GM12878 (cell line): Measurements from ENCODE around the gene ZNF608. TPM values are rescaled to one million over a fixed set of nuclear protein-coding genes. Genes with fewer than 3 reads are reported as not detected.

Experiments
- ATAC-seq: fragments of 200-7000 bp; cut with Tn5 transposase; 3 replicates; pipeline ENCODE4 v1.9.1; 2020; ENCODE audit warnings: mild to moderate bottlenecking, moderate library complexity
- BruUV-seq: library from RNA; stranded (reverse); fragments of 400-500 nt; replicated peaks from 2 replicates; lab custom pipeline; 2021; lab: Mats Ljungman, UMichigan
- CTCF ChIA-PET: fragments of 300-600 bp; sonication (Branson Sonifier 250); formaldehyde crosslinking; extraction: SDS; loops from one replicate; lab custom pipeline; 2021; ENCODE audit warnings: inconsistent platforms; lab: Yijun Ruan, JAX
- POLR2A ChIA-PET: fragments of 350-600 bp; formaldehyde crosslinking; extraction: SDS; loops from one replicate; lab custom pipeline; 2021; ENCODE audit warnings: inconsistent platforms; lab: Charles Lee
- RAD21 ChIA-PET: fragments of 300-600 bp; sonication (Branson Sonifier 250); formaldehyde crosslinking; loops from one replicate; lab custom pipeline; 2023; ENCODE audit warnings: antibody characterized with exemption; ENCODE audit not compliant: unreplicated experiment; lab: Charles Lee
- SMC1A ChIA-PET: fragments of 300-600 bp; sonication (Branson Sonifier 250); formaldehyde crosslinking; loops from one replicate; lab custom pipeline; 2023; ENCODE audit not compliant: unreplicated experiment, uncharacterized antibody; lab: Charles Lee
- DNase-seq: peaks from one replicate; pipeline ENCODE4 v3.0.0-alpha.2; 2011; ENCODE audit warnings: low read depth, low spot score
- FAIRE-seq: peaks from 3 replicates; lab custom pipeline; 2011; peaks lifted over from hg19 to GRCh38; lab: Jason Lieb, UNC
- H2AFZ ChIP-seq: 2 replicates; pipeline ENCODE4 v1.6.0; 2011; ENCODE audit warnings: low read depth, low read length, control low read depth; ENCODE audit not compliant: control insufficient read depth
- H3K27ac ChIP-seq: 2 replicates; pipeline ENCODE4 v1.5.1; 2011; ENCODE audit warnings: control low read depth; ENCODE audit not compliant: control insufficient read depth, insufficient read depth
- H3K27me3 ChIP-seq, 2 experiments: replicated peaks in 1 of 2; 2 replicates each; pipeline versions ENCODE4 v1.6.0 to v1.6.1; 2011; ENCODE audit warnings: low read length in 1 of 2; ENCODE audit not compliant: control insufficient read depth in 2 of 2, insufficient read depth in 2 of 2
- H3K36me3 ChIP-seq, 2 experiments: 2 replicates each; pipeline ENCODE4 v1.5.1; 2011; ENCODE audit warnings: low read length in 1 of 2; ENCODE audit not compliant: control insufficient read depth in 2 of 2, insufficient read depth in 2 of 2
- H3K4me1 ChIP-seq: 2 replicates; pipeline ENCODE4 v1.6.1; 2011; ENCODE audit warnings: mild to moderate bottlenecking, low read length, moderate library complexity, mixed read lengths; ENCODE audit not compliant: control insufficient read depth, insufficient read depth
- H3K4me2 ChIP-seq: 2 replicates; pipeline ENCODE4 v1.6.0; 2011; ENCODE audit warnings: control low read depth; ENCODE audit not compliant: control insufficient read depth, insufficient read depth
- H3K4me3 ChIP-seq: fragments of 200-600 bp; sonication (generic); 2 replicates; pipeline ENCODE4 v1.5.1; 2016
- H3K79me2 ChIP-seq: 2 replicates; pipeline ENCODE4 v1.6.0; 2011; ENCODE audit warnings: low read length; ENCODE audit not compliant: control insufficient read depth, insufficient read depth
- H3K9ac ChIP-seq: 2 replicates; pipeline ENCODE4 v1.8.0; 2011; ENCODE audit warnings: low read length, control low read depth, mixed read lengths; ENCODE audit not compliant: control insufficient read depth, insufficient read depth
- H3K9me3 ChIP-seq: replicated peaks from 3 replicates; pipeline ENCODE4 v1.5.1; 2011; ENCODE audit warnings: mild to moderate bottlenecking, low read length; ENCODE audit not compliant: control insufficient read depth, insufficient read depth
- H4K20me1 ChIP-seq: 2 replicates; pipeline ENCODE4 v1.6.0; 2011; ENCODE audit not compliant: control insufficient read depth, insufficient read depth
- BCL11A ChIP-seq: IDR thresholded peaks from 2 replicates; pipeline ENCODE4 v1.6.1; 2011; ENCODE audit warnings: low read depth, low read length
- CBX5 ChIP-seq: sonication (generic); IDR thresholded peaks from 2 replicates; pipeline ENCODE4 v1.6.1; 2016; ENCODE audit warnings: low read depth, moderate library complexity, mild to moderate bottlenecking, inconsistent platforms
- CREM ChIP-seq: IDR thresholded peaks from 2 replicates; pipeline ENCODE4 v1.6.1; 2014; ENCODE audit warnings: antibody characterized with exemption, low read depth
- FOXM1 ChIP-seq: IDR thresholded peaks from 2 replicates; pipeline ENCODE4 v1.6.1; 2012; ENCODE audit warnings: low read depth, mild to moderate bottlenecking, inconsistent platforms, low read length, moderate library complexity
- HCFC1 ChIP-seq: fragments of 150-350 bp; IDR thresholded peaks from 2 replicates; pipeline ENCODE4 v1.6.1; 2014; ENCODE audit warnings: low read length
- IKZF1 ChIP-seq: fragments of 450-650 bp; conservative IDR thresholded peaks from 2 replicates; pipeline ENCODE4 v1.6.1; 2017; ENCODE audit warnings: antibody characterized with exemption, mild to moderate bottlenecking
- JUNB ChIP-seq: IDR thresholded peaks from 2 replicates; pipeline ENCODE4 v1.6.1; 2016; ENCODE audit warnings: antibody characterized with exemption, mild to moderate bottlenecking
- MLLT1 ChIP-seq: fragments of 450-650 bp; IDR thresholded peaks from 2 replicates; pipeline ENCODE4 v1.6.1; 2016; ENCODE audit warnings: mild to moderate bottlenecking
- MXI1 ChIP-seq: fragments of 150-350 bp; IDR thresholded peaks from 2 replicates; pipeline ENCODE4 v1.6.1; 2011; ENCODE audit warnings: low read depth, mild to moderate bottlenecking, inconsistent platforms, low read length, improper control_type of control experiment
- NFXL1 ChIP-seq: fragments of 450-650 bp; IDR thresholded peaks from 2 replicates; pipeline ENCODE4 v1.6.1; 2017; ENCODE audit warnings: antibody characterized with exemption, mild to moderate bottlenecking, borderline replicate concordance
- NKRF ChIP-seq: fragments of 450-650 bp; conservative IDR thresholded peaks from 2 replicates; pipeline ENCODE4 v1.6.1; 2017; ENCODE audit warnings: mild to moderate bottlenecking, moderate library complexity
- POU2F2 ChIP-seq: IDR thresholded peaks from 3 replicates; pipeline ENCODE4 v1.6.1; 2011; ENCODE audit warnings: low read depth, mild to moderate bottlenecking, low read length, borderline replicate concordance
- REST ChIP-seq: IDR thresholded peaks from 2 replicates; pipeline ENCODE4 v1.6.1; 2012; ENCODE audit warnings: mild to moderate bottlenecking, low read depth, low read length
- SMAD5 ChIP-seq: IDR thresholded peaks from 2 replicates; pipeline ENCODE4 v1.6.1; 2016; ENCODE audit warnings: antibody characterized with exemption, low read depth
- TARDBP ChIP-seq: IDR thresholded peaks from 2 replicates; pipeline ENCODE4 v1.6.1; 2016; ENCODE audit warnings: borderline replicate concordance
- WGBS: methylation state at CpG from one replicate; pipeline ENCODE4 v1.1.6; 2016; ENCODE audit warnings: low lambda C conversion rate; ENCODE audit not compliant: insufficient replicate concordance, insufficient coverage; ENCODE audit errors: missing lambda C conversion rate; 5-methylcytosine and 5-hydroxymethylcytosine counted together
- in situ Hi-C: fragments of 300-500 bp; cut with MboI; formaldehyde crosslinking; loops from 9 replicates; pipeline ENCODE4 v1.14.3; 2018; ENCODE audit warnings: mixed read lengths
- intact Hi-C: fragments of 100-400 bp; cut with micrococcal nuclease; formaldehyde crosslinking; loops from one replicate; pipeline ENCODE4 v1.14.2; 2022; ENCODE audit not compliant: unreplicated experiment
- polyA plus RNA-seq, 11 experiments: library from polyadenylated mRNA; depleted of rRNA in 4 of 11; unstranded in 6 of 11; stranded (reverse) in 5 of 11; fragments of >200 nt; fragmentation: Nextera tagmentation in 4 of 11; fragmentation: Illumina TruSeq in 1 of 11; extraction: Ambion mirVana in 4 of 11; extraction: Trizol in 1 of 11; gene quantifications; 1 replicate in 1 of 11; 2 replicates in 10 of 11; pipeline versions ENCODE4 v1.2.1 to v1.2.3, GENCODE V29; 2011 to 2016; ENCODE audit warnings: inconsistent platforms in 2 of 11, missing spikeins in 2 of 11, low read depth in 1 of 11
- total RNA-seq, 4 experiments: library from RNA; depleted of rRNA in 3 of 4; stranded (reverse); fragments of >200 nt in 3 of 4; fragmentation: Illumina TruSeq in 1 of 4; extraction: Trizol in 1 of 4; gene quantifications; 2 replicates each; pipeline versions ENCODE4 v1.2.1 to v1.2.3, GENCODE V29; 2013 to 2021

ZNF608 gene
- total and polyA plus RNA-seq, 10 of the 15 experiments (the other 5 are each of a cell fraction or from before 2014, with no cell fraction given): 0.19 to 6.7 (median 0.64) TPM

- intact Hi-C loops (loop anchor here (5.0 kb wide), 2 partner anchors 78 to 278 kb away; no protein-coding TSS in a partner anchor), in situ Hi-C loops (no loop called here)
- ATAC-seq: peak; percentile 64
- TF ChIP-seq MXI1: no peak
- TF ChIP-seq HCFC1: no peak
- no peak for TF ChIP-seq NKRF
- TF ChIP-seq FOXM1: peak; percentile 93
- TF ChIP-seq JUNB: peak; percentile 58
- no peak for TF ChIP-seq TARDBP
- 0 out of 2 replicates have a peak, but pooled peaks have one; percentile 29 for TF ChIP-seq CBX5
- TF ChIP-seq IKZF1: peak; percentile 77
- TF ChIP-seq POU2F2: peak; percentile 73; the same call in 2 of the 3 replicates
- no peak for TF ChIP-seq NFXL1
- TF ChIP-seq CREM: peak; percentile 43; the same call in 1 of the 2 replicates
- peak; percentile 90 for TF ChIP-seq BCL11A
- 0 out of 2 replicates have a peak, but pooled peaks have one; percentile 62 for TF ChIP-seq MLLT1
- no peak for TF ChIP-seq SMAD5
- no peak for TF ChIP-seq REST
Measured at GRCh38 chr5:124729720-124730359, 16.6 kb downstream of the ZNF608 start.

More at GRCh38 chr5:124729720-124730359, 16.6 kb downstream of the ZNF608 start:
- FAIRE-seq (no peak), DNase-seq (no peak)
- WGBS: 58% methylated on average over 1 of the region's 1 CpG
- Histone ChIP-seq H2AFZ (no peak overlapping the region), H3K79me2 (peaks cover 70% of the 10 kb centered on the region), H3K9ac (no peak overlapping the region), H3K4me2 (peak overlapping the region; percentile 60), H3K36me3 (no peaks in the 10 kb centered on the region), H3K4me3 (no peak overlapping the region), H4K20me1 (no peaks in the 10 kb centered on the region), H3K4me1 (peaks cover 24% of the 10 kb centered on the region), H3K27ac (peak overlapping the region; percentile 50), H3K9me3 (no peaks in the 10 kb centered on the region; the same call in 1 of the 3 replicates), H3K27me3 (no peaks in the 10 kb centered on the region)
- CTCF ChIA-PET: interaction anchor here (0.9 to 4.3 kb wide), 8 partner anchors 9 to 247 kb away, joined by 3 to 13 read pairs (median 3); no protein-coding TSS in a partner anchor
- BruUV-seq: no TSS peak
- POLR2A ChIA-PET: interaction anchor here (1.1 to 2.5 kb wide), 4 partner anchors 10 to 79 kb away, joined by 3 to 8 read pairs (median 6); partner anchors contain the start of gene ZNF608
- RAD21 ChIA-PET: interaction anchor here (1.1 to 3.4 kb wide), 9 partner anchors 8 to 83 kb away, joined by 3 to 27 read pairs (median 6); no protein-coding TSS in a partner anchor
- SMC1A ChIA-PET: interaction anchor here (0.7 to 2.6 kb wide), 17 partner anchors 8 to 220 kb away, joined by 3 to 11 read pairs (median 3); no protein-coding TSS in a partner anchor
